Endodermal cell (in vitro differentiated cells): ENCODE results near the gene HMGCR. TPM values are rescaled to one million over a fixed set of nuclear protein-coding genes. Genes with fewer than 3 reads are reported as not detected.
"Not testable (repeated sequence)": the region's sequence is repeated elsewhere in the genome, so short reads cannot be mapped to it uniquely, and the experiment has no call there.

Experiments
- DNase-seq: peaks from one replicate; pipeline ENCODE4 v3.0.0-alpha.2; 2017
- H3K27ac ChIP-seq: 2 replicates; pipeline ENCODE4 v1.5.1; 2013; ENCODE audit warnings: mild to moderate bottlenecking, low read depth, low read length, moderate library complexity
- H3K27me3 ChIP-seq: 2 replicates; pipeline ENCODE4 v1.6.1; 2013; ENCODE audit warnings: mild to moderate bottlenecking, low read length, moderate library complexity; ENCODE audit not compliant: insufficient read depth, control insufficient read depth, poor library complexity, severe bottlenecking
- H3K36me3 ChIP-seq: 2 replicates; pipeline ENCODE4 v1.7.0; 2013; ENCODE audit warnings: mild to moderate bottlenecking, low read length, moderate library complexity; ENCODE audit not compliant: control insufficient read depth, insufficient read depth
- H3K4me1 ChIP-seq: one replicate; pipeline ENCODE4 v1.7.0; 2013; ENCODE audit warnings: low read length; ENCODE audit not compliant: control insufficient read depth, insufficient read depth
- H3K4me3 ChIP-seq: 2 replicates; pipeline ENCODE4 v1.5.1; 2013; ENCODE audit warnings: mild to moderate bottlenecking, low read length, moderate library complexity
- H3K9ac ChIP-seq: 2 replicates; pipeline ENCODE4 v1.6.1; 2013; ENCODE audit warnings: mild to moderate bottlenecking, low read length, moderate library complexity; ENCODE audit not compliant: poor library complexity, severe bottlenecking; ENCODE audit errors: extremely low read depth
- H3K9me3 ChIP-seq: 2 replicates; pipeline ENCODE4 v1.6.1; 2013; ENCODE audit warnings: mild to moderate bottlenecking, low read length, moderate library complexity; ENCODE audit not compliant: control insufficient read depth
- H3K27ac Mint-ChIP-seq: 2 replicates; pipeline ENCODE4 v1.8.0; 2020; ENCODE audit warnings: mixed read lengths
- H3K27me3 Mint-ChIP-seq: 2 replicates; pipeline ENCODE4 v1.8.0; 2021; ENCODE audit warnings: mild to moderate bottlenecking, mixed read lengths; ENCODE audit not compliant: insufficient read depth
- H3K36me3 Mint-ChIP-seq: 2 replicates; pipeline ENCODE4 v1.8.0; 2020; ENCODE audit warnings: low read depth, mixed read lengths
- H3K4me1 Mint-ChIP-seq: 2 replicates; pipeline ENCODE4 v1.8.0; 2020; ENCODE audit warnings: mixed read lengths
- H3K4me3 Mint-ChIP-seq: 2 replicates; pipeline ENCODE4 v1.8.0; 2020; ENCODE audit warnings: mild to moderate bottlenecking, moderate library complexity, mixed read lengths
- H3K9me3 Mint-ChIP-seq: 2 replicates; pipeline ENCODE4 v1.8.0; 2020; ENCODE audit warnings: mild to moderate bottlenecking, mixed read lengths
- WGBS, 2 experiments: methylation state at CpG; one replicate each; pipeline versions ENCODE4 v1.1.5 to v1.1.7; 2013; ENCODE audit warnings: missing lambda C conversion rate in 2 of 2, mixed read lengths in 1 of 2; ENCODE audit not compliant: insufficient coverage in 1 of 2, insufficient read length in 1 of 2; 5-methylcytosine and 5-hydroxymethylcytosine counted together
- total RNA-seq, 2 donors: library from RNA; stranded (reverse); fragmentation: NEBNext Ultra II Directional in 1 of 2; extraction: Animal tissue kit (Norgen Biotek cat#: 25700) in 1 of 2; gene quantifications; 2 replicates in 1 of 2; 3 replicates in 1 of 2; pipeline ENCODE4 v1.2.1, GENCODE V29; 2021
- TF ChIP-seq, protein P1 (sequence below): fragments of 200-600 bp; sonication (generic); conservative IDR thresholded peaks from 2 replicates; pipeline ENCODE4 v1.5.0; 2021; ENCODE audit warnings: antibody characterized with exemption, mild to moderate bottlenecking

HMGCR gene
- total RNA-seq, 2 donors from 2014 or later = 114 to 162 TPM

DNA sequence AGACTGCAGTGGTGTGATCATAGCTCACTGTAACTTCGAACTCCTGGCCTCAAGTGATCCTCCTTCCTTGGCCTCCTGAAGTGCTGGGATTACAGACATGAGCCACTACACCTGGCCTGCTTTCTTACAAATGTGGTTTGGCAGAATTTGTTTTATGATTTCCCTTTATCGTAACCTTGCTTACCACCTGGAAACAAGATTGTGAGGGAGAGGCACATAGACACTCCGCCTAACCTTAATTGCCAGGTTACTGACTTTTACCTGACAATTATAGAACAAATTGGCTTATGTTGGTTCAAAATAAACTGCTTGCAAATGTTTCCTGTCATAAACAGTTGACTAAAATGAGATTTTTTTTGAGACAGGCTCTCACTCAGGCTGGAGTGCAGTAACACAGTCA is 26.8 kb upstream of the HMGCR start:
- Histone ChIP-seq H3K4me3 (no peak overlapping the region), H3K4me1 (peaks cover 3% of the 10 kb centered on the region), H3K9me3 (no peaks in the 10 kb centered on the region), H3K27me3 (no peaks in the 10 kb centered on the region), H3K36me3 (no peaks in the 10 kb centered on the region), H3K27ac (no peak overlapping the region), H3K9ac (no peak overlapping the region)
- Mint-ChIP-seq H3K4me3 (no peak overlapping the region), H3K27ac (no peak overlapping the region), H3K27me3 (no peaks in the 10 kb centered on the region), H3K4me1 (peaks cover 26% of the 10 kb centered on the region), H3K9me3 (no peaks in the 10 kb centered on the region), H3K36me3 (no peaks in the 10 kb centered on the region)
- TF ChIP-seq, protein P1, sequence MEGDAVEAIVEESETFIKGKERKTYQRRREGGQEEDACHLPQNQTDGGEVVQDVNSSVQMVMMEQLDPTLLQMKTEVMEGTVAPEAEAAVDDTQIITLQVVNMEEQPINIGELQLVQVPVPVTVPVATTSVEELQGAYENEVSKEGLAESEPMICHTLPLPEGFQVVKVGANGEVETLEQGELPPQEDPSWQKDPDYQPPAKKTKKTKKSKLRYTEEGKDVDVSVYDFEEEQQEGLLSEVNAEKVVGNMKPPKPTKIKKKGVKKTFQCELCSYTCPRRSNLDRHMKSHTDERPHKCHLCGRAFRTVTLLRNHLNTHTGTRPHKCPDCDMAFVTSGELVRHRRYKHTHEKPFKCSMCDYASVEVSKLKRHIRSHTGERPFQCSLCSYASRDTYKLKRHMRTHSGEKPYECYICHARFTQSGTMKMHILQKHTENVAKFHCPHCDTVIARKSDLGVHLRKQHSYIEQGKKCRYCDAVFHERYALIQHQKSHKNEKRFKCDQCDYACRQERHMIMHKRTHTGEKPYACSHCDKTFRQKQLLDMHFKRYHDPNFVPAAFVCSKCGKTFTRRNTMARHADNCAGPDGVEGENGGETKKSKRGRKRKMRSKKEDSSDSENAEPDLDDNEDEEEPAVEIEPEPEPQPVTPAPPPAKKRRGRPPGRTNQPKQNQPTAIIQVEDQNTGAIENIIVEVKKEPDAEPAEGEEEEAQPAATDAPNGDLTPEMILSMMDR = no peak
- DNase-seq = no peak
- WGBS, 2 experiments = 87 to 92% methylated on average over 3 of the region's 3 CpGs

DNA sequence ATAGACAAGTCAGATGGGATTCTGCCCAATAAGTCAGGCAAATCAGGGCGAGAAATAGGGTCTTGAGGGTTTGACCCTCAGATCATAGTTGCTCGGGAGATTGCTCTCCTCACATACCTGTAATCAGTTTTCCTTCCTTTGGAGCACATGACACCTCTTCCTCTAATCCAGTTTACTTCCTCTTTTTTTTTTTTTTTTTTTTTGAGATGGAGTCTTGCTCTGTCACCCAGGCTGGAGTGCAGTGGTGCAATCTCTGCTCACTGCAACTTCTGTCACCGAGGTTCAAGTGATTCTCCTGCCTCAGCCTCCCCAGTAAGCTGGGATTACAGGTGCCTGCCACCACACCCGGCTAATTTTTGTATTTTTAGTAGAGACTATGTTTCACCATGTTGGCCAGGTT is 17.9 kb upstream of the HMGCR start:
- H3K27me3 Mint-ChIP-seq, H3K36me3 ChIP-seq, H3K4me3 ChIP-seq, H3K27ac ChIP-seq, H3K9ac ChIP-seq, H3K4me3 Mint-ChIP-seq, H3K36me3 Mint-ChIP-seq, H3K9me3 ChIP-seq, H3K27ac Mint-ChIP-seq, DNase-seq, H3K9me3 Mint-ChIP-seq, H3K27me3 ChIP-seq, H3K4me1 ChIP-seq: not testable (repeated sequence)
- peaks cover 20% of the 10 kb centered on the region for H3K4me1 Mint-ChIP-seq
- 73 to 75% methylated on average over 2 to 4 of the region's 4 CpGs for WGBS, 2 experiments

GRCh38 chr5:75319638-75320037 is 17.4 kb upstream of the HMGCR start:
- 91 to 100% methylated on average over 1 of the region's 1 CpG for WGBS, 2 experiments
- H3K27ac ChIP-seq = no peak overlapping the region
- no peak overlapping the region for H3K4me3 Mint-ChIP-seq
- H3K36me3 Mint-ChIP-seq = no peaks in the 10 kb centered on the region
- H3K27me3 Mint-ChIP-seq = peaks cover 5% of the 10 kb centered on the region
- H3K27me3 ChIP-seq = no peaks in the 10 kb centered on the region
- TF ChIP-seq, protein P1 = no peak
- peaks cover 7% of the 10 kb centered on the region for H3K9me3 ChIP-seq
- H3K27ac Mint-ChIP-seq = no peak overlapping the region
- H3K9ac ChIP-seq = no peak overlapping the region
- H3K4me3 ChIP-seq = no peak overlapping the region
- no peak for DNase-seq
- no peaks in the 10 kb centered on the region for H3K36me3 ChIP-seq
- peaks cover 20% of the 10 kb centered on the region for H3K4me1 Mint-ChIP-seq
- H3K9me3 Mint-ChIP-seq = peaks cover 6% of the 10 kb centered on the region
- peaks cover 3% of the 10 kb centered on the region for H3K4me1 ChIP-seq

DNA sequence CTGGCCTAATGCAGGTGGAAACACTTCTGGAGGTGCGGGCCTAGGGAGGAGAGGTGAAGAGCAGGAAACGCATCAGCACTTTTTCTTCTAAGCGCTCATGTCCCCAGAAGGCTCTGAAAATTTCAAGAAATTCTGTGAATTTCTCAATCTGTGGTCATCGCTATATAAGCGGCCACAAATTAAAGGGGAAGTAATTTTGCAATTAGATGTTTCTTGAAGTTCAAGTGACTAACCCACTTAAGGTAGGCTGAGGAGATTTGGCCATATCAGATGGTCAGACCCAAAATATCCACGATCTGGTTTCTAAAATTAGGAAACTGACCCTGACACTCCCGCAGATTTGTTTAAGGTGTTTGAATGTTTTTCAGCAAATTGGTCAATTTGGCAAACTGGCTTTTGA is 16.6 kb upstream of the HMGCR start:
- peaks cover 7% of the 10 kb centered on the region for H3K9me3 ChIP-seq
- H3K9me3 Mint-ChIP-seq = peaks cover 6% of the 10 kb centered on the region
- no peak for DNase-seq
- TF ChIP-seq, protein P1 = no peak
- H3K4me3 Mint-ChIP-seq = no peak overlapping the region
- peaks cover 26% of the 10 kb centered on the region for H3K4me1 Mint-ChIP-seq
- H3K27ac Mint-ChIP-seq = peak overlapping the region; percentile 67
- H3K4me3 ChIP-seq = no peak overlapping the region
- no peaks in the 10 kb centered on the region for H3K36me3 Mint-ChIP-seq
- peaks cover 5% of the 10 kb centered on the region for H3K27me3 Mint-ChIP-seq
- 94 to 95% methylated on average over 7 of the region's 7 CpGs for WGBS, 2 experiments
- H3K27ac ChIP-seq = no peak overlapping the region
- H3K9ac ChIP-seq = no peak overlapping the region
- no peaks in the 10 kb centered on the region for H3K36me3 ChIP-seq
- H3K27me3 ChIP-seq = no peaks in the 10 kb centered on the region
- H3K4me1 ChIP-seq = peaks cover 3% of the 10 kb centered on the region
